Right hindlimb (tissue), 1 donor: ENCODE measurements around the gene LAMTOR5.
"Not testable (repeated sequence)": the region's sequence is repeated elsewhere in the genome, so short reads cannot be mapped to it uniquely, and the experiment has no call there.

Experiments
- DNase-seq: peaks from one replicate; pipeline ENCODE4 v3.0.0-alpha.2; 2018

Gene LAMTOR5

GRCh38 chr1:110407260-110408210, at the start of gene LAMTOR5:
LAMTOR5 (minus strand) TSS chr1:110407694; CDS start chr1:110407620, 74 bp downstream.
- peak; percentile 96 for DNase-seq

GRCh38 chr1:110457206-110457605, 49.7 kb upstream of the LAMTOR5 start:
- DNase-seq = no peak

- no peak for DNase-seq
Measured at GRCh38 chr1:110455151-110455550, 47.7 kb upstream of the LAMTOR5 start.

- DNase-seq = no peak
Measured at GRCh38 chr1:110454328-110454727, 46.8 kb upstream of the LAMTOR5 start.

GRCh38 chr1:110453829-110454228, 46.3 kb upstream of the LAMTOR5 start:
- no peak for DNase-seq

GRCh38 chr1:110452330-110452729, 44.8 kb upstream of the LAMTOR5 start:
- no peak for DNase-seq

- no peak for DNase-seq
Measured at GRCh38 chr1:110450929-110451328, 43.4 kb upstream of the LAMTOR5 start, which contains the start of gene PROK1. PROK1 (plus strand) TSS chr1:110451149; CDS start chr1:110451217, 68 bp downstream.

- no peak for DNase-seq
Measured at GRCh38 chr1:110449661-110450651, 42.5 kb upstream of the LAMTOR5 start.

- no peak for DNase-seq
Measured at GRCh38 chr1:110444561-110444960, 37.1 kb upstream of the LAMTOR5 start.

- no peak for DNase-seq
Measured at GRCh38 chr1:110443451-110443850, 36.0 kb upstream of the LAMTOR5 start.

- no peak for DNase-seq
Measured at GRCh38 chr1:110441888-110442287, 34.4 kb upstream of the LAMTOR5 start.

- no peak for DNase-seq
Measured at GRCh38 chr1:110440877-110441276, 33.4 kb upstream of the LAMTOR5 start.

GRCh38 chr1:110439873-110440272, 32.4 kb upstream of the LAMTOR5 start:
- not testable (repeated sequence) for DNase-seq

GRCh38 chr1:110438893-110439292, 31.4 kb upstream of the LAMTOR5 start:
- DNase-seq = no peak

- DNase-seq = not testable (repeated sequence)
Measured at GRCh38 chr1:110437645-110438299, 30.3 kb upstream of the LAMTOR5 start.

GRCh38 chr1:110436635-110437034, 29.1 kb upstream of the LAMTOR5 start:
- no peak for DNase-seq

GRCh38 chr1:110434946-110435345, 27.5 kb upstream of the LAMTOR5 start:
- DNase-seq = no peak

GRCh38 chr1:110433803-110434202, 26.3 kb upstream of the LAMTOR5 start:
- no peak for DNase-seq

GRCh38 chr1:110433213-110433612, 25.7 kb upstream of the LAMTOR5 start:
- no peak for DNase-seq

- no peak for DNase-seq
Measured at GRCh38 chr1:110430901-110431300, 23.4 kb upstream of the LAMTOR5 start.

- no peak for DNase-seq
Measured at GRCh38 chr1:110430366-110430765, 22.9 kb upstream of the LAMTOR5 start.

- DNase-seq = no peak
Measured at GRCh38 chr1:110428946-110429345, 21.5 kb upstream of the LAMTOR5 start.

- DNase-seq = no peak
Measured at GRCh38 chr1:110426854-110427253, 19.4 kb upstream of the LAMTOR5 start.
